Testis (tissue), 2 donors: ENCODE data around the gene ZNF146.

Experiments
- POLR2A ChIP-seq: fragments of 450-650 bp; IDR thresholded peaks from one replicate; pipeline ENCODE4 v1.6.1; 2017; ENCODE audit warnings: antibody characterized with exemption, mild to moderate bottlenecking, moderate library complexity
- TF ChIP-seq, protein P1 (sequence below), 3 experiments: fragments of 450-650 bp in 2 of 3; fragments of 200-600 bp in 1 of 3; sonication (generic) in 1 of 3; IDR thresholded peaks; one replicate each; pipeline ENCODE4 v1.5.1; 2016 to 2019; ENCODE audit warnings: antibody characterized with exemption in 3 of 3, mild to moderate bottlenecking in 2 of 3, moderate library complexity in 1 of 3

DNA sequence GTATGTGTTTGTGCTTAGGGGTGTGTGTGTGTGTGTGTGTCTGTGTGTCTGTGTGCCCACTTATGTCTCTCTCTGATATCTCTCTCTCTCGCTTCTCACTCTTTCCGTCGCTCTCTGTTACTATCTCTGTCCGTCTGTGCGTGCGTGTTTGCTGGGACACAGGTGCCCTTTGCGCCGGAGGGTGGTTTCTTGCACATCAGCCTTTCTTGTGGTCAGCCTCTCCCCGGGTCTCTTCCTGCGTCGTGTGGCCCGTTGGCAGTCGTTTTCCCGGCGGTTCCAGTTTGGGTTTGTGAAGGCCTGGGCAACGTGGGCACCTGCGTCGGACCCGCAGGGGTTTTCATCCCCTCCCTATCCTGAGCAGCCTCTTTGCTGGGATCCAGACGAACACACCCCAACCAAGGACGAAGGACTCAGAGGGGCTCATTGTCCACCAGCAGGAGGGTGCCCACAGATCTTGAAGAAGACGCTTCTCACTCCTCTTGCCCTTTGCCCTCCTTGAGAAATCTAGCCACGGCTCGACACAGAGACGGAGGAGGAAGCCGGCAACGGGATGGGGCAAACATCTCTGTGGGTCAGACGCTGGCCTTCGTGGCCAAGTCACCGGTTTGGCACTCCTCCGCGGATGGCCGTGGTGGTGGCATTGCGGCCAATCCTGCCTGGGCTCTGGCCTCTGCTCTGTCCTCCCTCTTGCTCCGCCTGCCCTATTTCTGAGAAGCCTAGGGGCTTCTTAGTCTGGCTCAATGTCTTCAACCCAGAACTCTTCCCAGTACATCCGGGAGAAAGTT, 52.3 kb downstream of the ZNF146 start:
- TF ChIP-seq POLR2A: no peak
- TF ChIP-seq, protein P1, sequence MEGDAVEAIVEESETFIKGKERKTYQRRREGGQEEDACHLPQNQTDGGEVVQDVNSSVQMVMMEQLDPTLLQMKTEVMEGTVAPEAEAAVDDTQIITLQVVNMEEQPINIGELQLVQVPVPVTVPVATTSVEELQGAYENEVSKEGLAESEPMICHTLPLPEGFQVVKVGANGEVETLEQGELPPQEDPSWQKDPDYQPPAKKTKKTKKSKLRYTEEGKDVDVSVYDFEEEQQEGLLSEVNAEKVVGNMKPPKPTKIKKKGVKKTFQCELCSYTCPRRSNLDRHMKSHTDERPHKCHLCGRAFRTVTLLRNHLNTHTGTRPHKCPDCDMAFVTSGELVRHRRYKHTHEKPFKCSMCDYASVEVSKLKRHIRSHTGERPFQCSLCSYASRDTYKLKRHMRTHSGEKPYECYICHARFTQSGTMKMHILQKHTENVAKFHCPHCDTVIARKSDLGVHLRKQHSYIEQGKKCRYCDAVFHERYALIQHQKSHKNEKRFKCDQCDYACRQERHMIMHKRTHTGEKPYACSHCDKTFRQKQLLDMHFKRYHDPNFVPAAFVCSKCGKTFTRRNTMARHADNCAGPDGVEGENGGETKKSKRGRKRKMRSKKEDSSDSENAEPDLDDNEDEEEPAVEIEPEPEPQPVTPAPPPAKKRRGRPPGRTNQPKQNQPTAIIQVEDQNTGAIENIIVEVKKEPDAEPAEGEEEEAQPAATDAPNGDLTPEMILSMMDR (IDR thresholded peaks at IDR 0.05): no peak
